HS-27A (cell line): ENCODE measurements around the gene VAC14.

Experiments
- DNase-seq: peaks from one replicate; pipeline ENCODE4 v3.0.0-alpha.2; 2012; ENCODE audit warnings: low read depth, missing footprints

Gene VAC14

DNA sequence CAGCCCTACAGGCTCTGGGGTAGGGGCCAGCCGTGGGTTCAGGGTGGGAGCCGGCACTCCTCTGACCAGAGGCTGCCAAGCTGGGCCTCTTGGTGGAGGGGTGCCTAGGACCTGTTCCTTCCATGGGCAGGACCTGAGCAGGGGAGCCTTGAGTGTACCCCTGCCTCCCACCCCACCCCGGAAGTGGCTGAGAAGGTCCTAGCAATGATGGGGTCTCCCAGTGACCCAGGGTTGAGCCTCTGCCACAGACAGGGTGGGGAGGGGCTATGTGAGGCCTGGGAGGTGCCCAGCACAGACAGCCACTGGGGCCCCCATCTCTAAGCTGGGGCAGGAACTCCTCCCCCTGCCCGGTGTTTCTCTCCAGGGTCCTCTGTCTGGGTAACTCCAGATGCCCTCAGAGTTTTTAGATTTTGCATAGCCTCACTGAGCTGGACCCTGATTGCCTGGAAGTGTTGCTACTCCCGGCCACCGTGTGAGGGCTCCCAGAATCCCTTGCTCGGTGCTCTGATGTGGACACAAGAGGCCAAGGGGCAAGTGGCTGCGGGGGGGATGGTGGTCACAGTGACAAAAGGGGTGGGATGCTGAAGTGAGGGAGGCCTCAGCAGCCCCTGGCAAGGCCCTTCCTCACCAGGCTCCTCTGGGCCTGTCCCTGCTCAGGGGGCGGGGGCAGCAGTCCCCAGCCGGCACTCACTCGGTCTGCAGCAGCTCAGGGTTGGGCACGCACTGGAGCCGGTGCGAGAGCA lies 108.7 kb downstream of the VAC14 start:
- no peak for DNase-seq

DNA sequence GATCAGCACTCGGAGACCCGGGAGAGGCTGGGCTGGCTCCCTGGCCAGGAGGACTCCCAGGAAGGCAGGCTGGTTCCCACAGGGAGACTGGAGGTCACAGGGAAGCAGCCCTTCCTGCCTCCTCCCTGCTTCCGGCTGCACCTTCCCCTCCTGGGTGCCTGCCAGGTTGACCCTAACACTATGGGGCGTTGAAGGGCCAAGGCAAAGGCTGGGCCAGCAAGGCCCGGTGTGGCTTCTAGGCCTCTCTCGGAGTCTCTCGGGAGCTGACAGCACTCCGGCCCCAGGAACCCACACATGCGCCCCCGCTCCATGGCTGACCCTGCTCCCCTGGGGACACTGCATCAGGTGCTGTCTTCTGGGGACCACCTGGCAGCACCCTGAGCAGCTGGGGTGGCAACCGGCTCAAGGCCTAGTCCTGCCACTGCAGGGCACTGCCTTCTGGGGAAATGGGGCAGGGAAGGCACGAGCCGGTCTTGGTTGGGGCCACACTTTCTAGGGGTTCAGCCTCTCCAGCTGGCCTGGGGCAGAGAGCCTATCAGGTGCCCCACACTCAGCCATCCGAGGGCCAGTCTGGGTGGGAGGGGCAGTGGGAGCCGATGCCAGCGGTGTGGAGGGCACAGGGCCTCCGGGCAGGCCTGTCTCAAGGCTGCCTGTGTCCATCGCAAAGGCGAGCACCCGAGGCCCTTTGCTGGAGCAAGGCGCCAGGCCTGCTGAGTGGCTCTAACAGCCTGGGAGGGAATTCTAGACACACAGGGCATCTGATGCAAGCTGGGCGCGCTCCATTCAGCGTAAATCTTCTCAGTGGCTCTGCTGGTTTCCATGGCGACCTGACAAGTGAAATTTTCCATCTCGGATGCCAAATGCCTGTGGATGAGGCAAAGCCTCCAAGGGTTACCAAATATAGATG lies 109.5 kb downstream of the VAC14 start:
- DNase-seq, result no peak

DNA sequence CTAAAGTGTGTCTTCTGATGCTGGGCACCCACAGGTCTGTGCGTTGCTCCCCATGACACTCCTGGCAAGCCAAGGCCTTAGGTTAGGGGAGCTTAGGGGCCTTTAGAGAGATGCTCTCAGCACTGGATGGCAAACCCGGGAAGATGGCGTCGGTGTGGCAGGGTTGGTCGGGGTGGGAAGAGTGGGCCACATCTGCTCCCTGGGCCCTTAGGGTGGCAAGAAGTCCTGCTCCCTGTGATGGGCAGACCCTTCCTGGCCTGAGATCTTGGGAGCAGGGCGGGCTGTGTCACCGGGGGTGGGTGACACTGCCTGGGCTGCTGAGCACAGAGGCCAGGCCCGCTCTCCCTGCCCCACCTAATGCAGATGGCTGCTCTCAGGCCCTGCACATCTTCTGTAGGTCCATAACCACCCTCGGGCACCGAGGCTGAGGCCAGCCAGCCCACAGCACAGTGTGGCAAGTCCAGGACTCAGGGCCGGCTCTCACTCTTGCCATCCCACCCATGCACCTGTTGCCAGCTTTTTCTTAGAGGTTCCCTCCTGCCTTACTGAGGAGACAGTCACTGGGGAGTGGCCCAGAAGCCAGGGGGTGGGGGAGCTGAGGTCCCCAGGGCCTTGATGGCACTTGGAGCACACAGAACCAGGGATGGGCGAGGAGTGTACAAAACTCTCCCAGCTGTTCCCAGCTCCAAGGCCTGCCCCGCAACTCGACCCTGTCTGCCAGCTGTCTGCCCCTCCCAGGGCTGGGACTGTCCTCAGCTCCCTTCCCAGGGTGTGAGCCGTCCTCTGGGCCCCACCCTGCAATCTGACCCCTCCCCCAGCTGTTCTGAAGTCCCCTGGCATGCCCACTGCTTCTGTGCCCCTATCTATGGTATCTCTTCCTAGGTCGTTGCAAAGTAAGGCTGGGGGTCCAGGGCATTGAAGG lies 110.7 kb downstream of the VAC14 start:
- no peak for DNase-seq

DNA sequence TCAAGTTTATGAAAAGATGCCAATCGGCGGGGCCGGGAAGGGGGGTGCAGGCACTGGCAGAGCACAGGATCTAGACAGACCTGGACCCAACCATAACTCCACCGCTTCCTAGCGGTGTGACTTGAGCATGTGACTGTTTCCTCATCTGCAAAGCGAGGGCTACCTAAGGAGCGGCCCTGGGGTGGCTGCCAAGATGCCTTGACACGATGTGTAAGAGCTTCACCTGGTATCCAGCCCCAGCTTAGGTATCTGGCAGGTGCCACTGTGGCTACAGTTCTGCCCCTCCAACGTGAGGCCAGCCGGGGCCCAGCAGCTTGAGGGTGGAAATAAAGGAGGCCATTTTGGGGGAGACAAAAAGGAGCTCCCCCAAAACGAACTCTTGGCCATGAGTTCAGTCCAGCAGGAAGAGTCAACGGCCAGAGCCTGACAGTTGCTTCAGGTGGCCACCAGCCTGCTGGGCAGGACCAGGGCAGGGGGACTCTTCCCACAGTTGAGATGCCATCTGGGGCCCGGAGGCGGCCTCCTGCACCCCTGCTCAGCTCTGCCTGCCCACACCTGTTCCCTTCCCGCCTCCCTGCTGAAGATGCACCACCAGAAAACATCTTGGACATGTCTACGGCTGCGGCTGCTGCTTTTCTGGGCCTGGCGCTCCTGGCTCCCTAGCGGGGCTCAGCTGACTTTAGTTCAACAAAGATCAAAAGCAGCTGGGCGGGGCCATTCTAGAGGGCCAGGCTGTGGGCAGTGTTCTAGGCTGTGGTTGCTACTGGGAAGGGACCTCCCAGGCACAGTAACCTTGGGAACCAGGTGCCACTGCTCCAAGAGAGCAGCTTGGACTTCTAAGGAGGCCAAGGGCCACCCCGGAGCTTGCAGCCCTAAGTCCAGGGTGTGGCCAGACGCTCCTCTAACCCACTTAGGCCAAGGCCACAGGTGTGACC lies 111.7 kb downstream of the VAC14 start:
- DNase-seq, result no peak

DNA sequence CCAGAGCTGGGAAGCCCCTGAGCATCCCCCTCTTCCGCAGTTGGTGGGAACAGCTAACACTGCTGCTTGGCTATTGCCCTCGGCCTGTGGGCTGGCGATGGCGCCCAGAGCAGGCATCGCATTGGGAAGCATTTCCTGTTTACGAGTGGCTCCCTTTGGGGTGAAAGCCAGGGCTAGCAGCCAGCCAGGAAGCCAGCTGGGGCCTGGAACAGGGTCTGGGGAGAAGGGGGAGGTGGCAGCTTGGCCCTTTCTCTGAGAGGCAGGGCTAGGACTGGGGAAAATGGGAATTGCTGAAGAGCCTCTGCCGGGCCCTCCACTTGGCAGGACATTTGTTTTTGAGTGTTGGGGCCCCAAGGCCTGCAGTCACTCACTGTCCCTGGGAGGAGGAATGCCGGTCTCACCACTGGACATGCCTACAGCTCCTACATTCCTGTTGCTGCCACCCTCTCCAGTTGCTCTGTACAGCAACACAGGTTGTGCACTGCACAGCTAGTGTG lies 112.7 kb downstream of the VAC14 start:
- no peak for DNase-seq

DNA sequence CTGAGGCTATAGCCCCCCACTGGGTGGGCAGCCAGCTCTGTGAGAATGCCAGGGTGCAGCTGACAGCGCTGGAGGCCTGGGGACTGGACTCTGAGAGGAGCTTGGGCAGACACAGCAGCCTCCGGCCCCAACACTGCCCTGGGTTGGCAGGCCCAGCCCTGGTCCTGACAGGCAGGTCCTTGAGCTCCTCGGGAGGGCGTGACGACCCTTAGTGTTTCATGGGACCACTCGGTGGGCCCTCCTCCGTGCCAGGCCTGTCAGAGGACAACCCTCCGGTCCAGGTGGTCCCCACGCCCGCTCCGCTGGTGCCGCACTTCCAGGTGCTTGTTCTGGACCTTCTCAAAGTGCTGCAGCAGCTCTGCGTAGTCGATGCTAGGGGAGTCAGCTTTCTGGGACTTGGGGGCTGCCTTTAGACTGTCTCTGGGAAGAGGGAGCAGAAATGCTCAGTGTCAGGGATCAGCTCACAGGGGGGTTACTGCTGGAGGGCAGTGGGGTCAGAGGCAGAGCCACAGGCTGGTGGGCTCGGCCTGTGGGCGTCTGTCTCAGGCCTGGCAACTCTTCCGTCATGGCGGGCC lies 113.2 kb downstream of the VAC14 start:
- no peak for DNase-seq

DNA sequence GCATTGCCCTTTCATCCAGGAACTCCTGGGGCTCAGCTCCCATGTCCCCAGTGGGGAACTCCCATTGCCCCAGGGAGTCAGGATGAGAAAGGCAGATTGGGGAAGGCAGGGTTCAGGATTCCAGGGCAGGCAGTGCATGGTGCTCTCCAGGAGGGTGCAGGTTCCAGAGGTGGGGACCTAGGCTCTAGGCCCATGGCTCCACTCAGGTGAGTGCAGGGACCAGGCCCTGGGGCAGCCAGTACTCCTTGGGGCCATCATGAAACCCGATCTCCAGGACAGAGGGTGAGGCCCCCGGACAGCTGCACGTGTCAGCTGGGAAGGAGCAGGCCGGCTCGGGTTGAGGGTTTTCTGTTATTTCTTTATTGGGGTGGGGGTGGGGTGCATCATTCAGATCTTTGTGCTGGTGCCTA lies 113.9 kb downstream of the VAC14 start:
- DNase-seq, result no peak

DNA sequence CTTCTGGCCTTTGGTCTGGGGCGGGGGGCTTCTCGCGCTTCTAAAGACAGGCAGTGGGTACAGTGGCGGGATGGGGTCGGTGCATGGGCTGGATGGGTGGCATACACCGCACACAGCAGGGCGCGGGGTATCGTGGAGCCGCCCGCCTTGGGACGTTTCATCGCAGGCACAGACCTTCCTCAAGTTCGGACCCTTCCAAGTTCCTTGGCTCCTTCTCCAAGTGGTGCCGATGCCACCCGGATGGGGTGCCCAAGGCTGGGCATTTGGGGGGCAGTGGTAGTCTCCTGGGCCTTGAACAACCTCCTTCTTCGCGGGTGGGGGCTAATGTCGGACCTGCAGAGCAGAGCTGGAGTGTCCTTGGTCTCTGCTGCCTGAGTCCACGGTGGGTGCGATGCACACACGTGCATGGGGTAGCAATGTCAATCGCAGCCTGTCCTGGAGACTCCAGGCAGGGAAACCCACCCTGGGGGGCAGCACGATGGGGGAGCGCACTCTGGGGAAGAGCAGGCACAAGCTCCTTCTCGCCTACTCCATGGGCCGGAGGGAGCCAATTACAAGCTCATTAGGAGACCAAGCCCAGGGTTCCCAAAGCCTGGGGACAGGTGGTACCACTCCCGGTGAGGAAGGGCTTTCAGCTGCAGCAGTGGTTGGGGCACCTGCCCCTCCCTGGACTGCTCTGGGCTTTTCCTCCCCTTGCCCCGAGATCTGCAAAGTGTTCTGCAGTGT lies 114.4 kb downstream of the VAC14 start:
- no peak for DNase-seq

DNA sequence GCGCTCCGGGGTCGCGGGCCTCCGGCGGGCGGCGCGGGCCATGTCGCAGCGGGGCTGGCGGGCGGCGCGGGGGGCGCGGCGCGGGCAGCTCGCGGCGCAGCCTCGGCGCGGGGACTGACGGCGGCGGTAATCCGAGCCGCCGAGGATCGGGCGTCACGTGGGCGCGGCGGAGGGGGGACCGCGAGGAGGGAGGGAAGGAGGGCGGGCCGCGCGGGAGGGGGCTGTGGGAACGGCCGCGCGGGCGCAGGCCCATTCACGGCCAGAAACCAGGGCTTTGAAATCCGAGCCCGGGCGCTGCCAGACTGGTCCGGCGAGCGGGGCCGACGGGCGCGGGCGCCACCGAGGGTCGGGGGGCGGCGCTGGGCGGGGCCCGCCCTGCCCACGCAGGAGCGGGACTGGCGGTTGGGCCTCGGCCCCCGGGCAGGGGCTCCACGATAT lies 115.0 kb downstream of the VAC14 start, which contains the start of gene MTSS2:
MTSS2 (minus strand) TSS at position 116 of the 438 bp plus-strand sequence. CDS start 262 bp downstream, outside the sequence.
- no peak for DNase-seq

DNA sequence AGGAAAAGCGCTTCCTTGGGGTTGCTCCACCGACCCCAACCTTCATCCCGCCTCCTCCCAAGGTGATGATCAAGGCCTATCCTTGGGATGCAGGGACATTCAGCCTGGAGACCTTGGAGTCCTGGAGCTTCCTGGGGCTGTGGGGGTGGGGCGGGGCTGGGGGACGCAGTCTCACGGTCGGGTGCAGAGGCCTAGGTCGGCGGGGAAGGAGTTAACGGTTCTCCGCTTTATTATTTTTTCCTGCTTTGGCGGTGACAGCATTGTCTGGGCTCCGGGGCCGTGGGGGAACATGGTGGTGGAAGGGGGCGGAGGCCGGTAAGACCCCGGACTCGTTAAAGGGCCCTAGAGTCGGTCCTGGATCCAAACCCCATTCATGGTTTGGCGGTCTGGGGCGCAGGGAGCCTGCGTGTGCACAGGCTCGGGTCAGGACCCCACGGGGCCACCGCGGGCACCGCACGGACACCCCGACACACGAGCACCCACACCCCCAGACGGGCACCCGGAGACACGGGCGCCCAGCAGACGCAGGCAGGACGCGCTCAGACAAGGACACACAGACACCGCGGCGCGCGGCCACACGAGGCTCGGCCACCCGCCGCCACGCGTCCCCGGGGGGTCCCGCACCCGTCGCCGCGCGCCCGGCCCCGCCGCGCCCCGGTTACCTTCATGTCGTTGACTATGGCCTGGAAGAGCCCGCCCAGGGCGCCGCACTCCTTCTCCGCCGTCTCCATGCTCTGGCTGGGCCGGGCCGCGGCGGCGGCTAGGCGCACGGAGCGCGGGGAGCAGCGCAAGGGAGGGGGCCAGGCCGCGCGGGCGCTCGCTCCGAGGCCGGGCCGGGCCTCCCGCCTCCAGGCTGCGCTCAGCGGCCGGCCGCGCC lies 115.7 kb downstream of the VAC14 start:
- DNase-seq, result no peak

DNA sequence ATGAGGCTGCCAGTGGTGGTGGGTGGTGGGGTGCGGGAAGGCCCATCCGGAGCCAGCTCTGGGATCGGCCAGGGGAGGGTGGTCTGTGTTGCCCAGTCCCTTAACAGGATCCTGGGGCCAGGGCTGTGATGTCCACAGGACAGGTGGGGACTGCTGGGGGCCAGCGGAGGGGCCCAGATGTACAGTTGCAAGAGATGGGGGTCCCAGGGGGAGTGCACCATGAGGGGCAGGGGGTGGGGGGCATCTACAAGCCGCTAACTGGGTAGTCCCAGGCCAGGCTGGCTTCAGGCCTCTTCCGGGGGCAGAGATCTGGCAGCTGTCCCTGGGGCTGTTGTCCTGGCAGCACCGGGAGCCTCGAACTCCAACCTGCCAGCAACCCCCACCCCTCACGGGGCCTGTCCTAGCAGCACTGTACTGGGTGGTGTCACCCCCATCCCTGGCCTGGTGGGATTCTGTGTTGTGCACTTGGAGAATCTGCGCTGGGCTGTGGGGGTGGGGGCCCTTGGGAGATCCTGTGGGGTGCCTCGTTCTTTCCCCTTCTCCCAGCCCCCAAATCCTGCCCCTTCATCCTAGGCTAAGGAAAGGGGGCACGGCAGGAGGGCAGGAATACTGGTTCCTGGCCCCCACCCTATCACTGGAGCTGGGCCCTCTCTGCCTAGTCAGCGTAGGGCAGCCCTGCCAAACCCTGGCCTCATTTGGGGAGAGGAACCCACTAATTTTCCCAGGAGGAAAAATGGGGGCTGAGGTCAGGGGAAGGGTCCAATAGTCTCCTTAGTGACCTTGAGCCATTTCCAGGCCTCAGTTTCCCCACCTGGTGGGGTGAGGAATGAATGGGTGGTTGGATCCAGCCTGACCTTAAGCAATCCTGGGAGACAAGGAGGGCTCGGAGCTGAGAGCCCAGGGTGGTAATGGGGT lies 116.6 kb downstream of the VAC14 start:
- DNase-seq, result no peak

DNA sequence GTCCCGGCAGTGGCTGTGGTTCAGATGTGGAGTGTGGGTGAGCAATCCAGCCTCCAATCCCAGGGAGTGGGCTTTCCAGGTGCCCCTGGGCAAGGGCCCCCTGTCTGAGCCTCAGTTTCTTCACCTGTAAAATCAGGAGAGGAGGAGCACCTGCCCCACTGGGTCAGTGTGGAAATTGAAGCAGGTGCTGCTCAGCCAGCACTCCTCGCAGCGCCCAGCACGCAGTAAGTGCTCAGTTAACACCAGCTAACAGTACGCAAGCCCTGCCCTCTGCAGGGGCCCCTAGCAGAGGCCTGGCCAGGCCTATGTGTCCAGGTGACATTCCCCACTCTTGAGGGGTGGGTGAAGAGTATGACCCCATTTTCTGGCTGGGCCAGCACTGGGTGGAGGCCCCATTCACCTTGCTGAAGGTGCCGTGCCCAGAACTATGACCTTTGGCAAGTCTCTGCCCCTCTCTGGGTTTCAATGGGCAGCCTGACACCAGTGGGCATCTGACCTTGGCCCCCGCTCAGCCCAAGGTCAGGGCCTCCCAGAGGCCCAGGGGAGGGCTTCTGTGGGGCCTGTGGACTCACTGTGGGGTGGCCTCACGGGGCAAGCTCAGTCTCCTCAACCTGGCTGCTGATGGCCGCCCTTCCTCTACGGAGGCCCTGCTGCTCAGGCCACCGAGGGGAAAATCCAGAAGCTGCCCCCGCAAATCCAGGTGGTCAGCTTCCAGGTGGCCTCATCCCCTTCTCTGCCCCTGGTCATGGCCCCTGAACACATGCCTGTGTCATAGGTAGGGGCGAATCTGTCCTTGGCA lies 117.6 kb downstream of the VAC14 start:
- no peak for DNase-seq

DNA sequence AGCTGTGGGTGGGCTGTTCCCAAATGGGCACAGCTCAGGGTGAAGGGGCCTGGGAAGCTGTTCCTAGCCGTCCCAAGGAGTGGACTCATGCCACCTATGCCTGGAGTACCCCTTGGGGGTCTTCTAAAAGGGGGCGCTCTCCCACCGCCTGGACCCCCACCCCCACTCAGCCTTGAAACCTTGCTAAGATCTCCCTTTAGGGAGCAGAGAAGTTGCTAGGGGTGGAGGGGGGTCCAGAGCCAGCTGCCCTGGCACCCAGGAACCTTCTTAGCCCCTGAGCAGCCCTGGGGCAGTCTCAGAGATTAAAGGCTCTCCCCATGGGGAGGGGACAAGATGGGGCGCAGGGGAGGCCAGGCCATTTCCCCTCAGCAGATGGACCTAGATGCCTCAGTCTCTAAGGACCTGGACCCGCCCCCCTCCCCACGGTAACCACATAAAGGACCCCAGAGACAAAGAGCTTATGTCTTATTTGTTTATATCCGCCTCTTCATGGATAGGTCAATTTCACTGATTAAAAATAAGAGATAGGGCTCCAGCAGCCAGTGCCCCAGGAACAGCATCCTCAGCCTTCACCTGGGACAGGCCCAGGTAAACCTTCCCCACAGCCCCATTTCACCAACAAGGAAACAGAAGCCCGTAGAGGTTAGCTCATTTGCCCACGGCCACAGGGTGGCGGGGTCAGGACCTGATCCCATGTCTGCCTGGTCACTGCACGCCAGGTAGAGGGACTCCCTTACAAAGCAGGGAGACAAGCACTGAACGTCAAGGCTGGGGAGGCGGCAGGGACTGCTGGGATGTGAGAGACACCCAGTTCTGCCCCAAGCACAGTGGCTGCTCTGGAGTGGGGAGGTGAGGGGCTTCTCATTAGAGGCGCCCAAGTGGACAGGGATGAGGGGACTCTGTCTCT lies 118.5 kb downstream of the VAC14 start:
- no peak for DNase-seq

DNA sequence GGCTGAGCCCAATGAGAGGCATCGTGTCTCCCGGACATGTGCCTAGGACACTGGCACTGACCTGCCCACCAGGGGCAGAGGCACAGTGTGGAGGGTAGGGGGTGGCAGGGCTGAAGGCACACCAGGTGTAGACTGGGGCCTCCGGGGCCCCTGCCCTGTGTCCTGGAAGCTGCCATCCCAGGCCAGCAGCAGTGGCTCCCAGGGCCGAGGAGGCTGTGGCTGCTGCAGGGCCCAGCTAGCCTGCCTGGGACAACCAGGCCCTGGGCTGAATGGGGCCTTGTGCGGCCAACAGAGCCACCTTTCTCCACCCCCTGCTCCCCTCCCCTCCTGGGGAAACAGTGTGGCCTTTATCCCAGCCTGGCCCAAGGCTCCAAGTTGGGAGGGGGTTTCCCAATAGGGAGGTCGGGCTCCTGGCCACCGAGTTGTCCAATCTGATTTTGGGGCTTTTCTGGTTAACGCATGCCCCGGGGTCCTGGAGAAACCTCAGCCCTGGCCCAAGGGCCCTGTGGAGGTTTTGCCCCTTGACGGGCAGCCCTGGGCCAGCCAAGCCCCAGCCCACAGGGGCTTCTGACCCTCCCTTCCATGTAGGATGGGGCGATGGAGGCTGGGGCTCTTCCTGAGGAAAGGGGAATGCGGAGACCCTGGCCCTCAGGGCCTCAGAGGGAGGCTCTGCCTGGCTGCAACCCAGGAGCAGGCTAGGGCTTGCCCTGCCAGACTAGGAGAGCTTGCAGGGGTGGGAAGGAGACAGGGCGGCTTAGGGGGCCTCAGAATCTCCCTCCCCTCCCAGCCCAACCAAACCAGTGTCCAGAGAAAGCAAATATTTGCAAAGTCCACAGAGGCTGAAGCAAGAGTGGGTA lies 119.3 kb downstream of the VAC14 start:
- no peak for DNase-seq
